GM18858 (cell line): Measurements from ENCODE around the gene PSG2.
"Not testable (repeated sequence)": the region's sequence is repeated elsewhere in the genome, so short reads cannot be mapped to it uniquely, and the experiment has no call there.

Experiments used
- ATAC-seq: cut with Tn5 transposase; IDR thresholded peaks from one replicate; pipeline ENCODE4 v1.9.1; 2021; ENCODE audit not compliant: unreplicated experiment

The PSG2 gene

DNA sequence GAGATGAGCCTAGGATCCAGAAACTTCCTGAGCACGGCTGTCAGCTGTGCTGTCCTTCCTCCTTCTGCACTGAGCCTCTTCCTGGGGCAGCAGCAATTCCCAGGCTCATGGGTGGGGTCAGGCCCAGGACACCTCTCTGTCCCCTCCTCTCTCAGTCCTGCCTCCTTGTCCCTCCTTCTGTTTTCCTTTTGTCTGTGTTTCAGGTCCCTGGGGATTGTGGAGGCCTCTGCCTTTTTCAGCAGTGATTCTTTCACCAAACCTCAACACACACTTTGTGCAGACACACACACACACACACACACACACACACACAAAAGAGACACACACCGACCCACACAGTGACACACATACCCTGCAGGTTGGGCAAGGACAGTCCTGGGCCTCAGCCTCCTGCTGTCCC, at the start of gene PSG2:
Gene PSG2, minus strand, starts transcription at position 101 of the 400 bp plus-strand sequence. CDS start 132 bp downstream, outside the sequence.
- ATAC-seq, result not testable (repeated sequence)

DNA sequence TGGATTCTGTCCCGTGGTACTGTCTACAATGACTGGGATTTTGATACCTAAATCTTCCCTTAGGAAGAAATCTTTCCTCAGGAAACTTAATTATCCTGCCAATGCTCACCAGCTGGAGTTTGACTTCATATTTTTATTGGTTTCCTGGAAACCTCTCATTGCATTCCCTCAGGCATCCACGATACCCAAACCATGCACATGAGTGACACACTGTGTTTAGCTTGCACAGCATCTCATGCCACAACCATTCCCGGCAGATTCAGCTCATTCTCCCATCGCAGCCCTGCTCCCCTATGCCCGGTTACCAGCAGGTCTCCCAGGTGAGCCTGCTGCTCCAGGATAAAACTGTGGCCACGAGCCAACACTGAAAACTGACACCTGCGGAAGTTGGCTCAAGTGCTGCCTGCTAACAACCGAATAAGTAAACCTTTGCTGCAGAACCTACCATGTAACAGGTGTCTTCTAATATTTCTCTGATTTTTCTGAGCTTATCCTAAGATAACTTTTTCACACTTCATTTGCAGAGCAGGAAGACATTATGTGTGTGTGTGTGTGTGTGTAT, 48.9 kb upstream of the PSG2 start:
- not testable (repeated sequence) for ATAC-seq

DNA sequence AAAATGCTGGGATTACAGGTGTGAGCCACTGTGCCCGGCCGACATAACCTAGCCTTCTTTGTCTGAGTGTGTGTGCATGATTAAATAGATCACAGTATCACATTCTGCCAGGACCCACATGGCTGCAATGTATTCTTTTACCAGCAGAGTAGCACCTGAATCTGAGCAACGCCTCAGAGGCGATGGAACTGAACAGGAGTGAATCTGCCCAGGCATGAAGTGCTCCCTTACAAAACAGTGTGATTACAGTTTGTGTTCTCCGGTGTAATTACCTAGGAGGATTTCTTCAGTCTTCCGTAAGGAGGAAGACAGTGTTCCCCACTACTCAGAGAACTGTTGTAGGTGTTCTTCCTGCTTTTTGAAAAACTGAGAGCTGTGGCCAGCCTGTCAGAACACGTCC, 46.7 kb upstream of the PSG2 start:
- ATAC-seq, result not testable (repeated sequence)

DNA sequence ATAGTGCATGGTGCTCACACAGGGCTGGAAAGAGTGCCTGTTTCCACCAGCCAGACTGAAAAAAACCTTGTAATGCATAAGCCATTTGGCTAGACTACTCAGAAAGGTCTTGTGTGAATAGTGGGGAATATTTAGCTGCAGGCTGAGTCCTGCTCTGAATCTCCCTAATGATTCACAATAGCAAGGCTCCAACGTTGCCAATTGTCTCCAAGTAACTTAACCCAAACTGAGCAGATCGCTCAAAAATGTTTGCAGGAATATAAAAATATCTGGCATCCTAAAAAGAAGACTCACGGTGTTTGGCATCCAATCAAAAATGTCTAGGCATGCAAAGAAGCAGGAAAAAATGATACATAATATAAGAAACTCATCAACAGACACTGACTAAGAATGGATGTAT, 44.8 kb upstream of the PSG2 start:
- not testable (repeated sequence) for ATAC-seq

DNA sequence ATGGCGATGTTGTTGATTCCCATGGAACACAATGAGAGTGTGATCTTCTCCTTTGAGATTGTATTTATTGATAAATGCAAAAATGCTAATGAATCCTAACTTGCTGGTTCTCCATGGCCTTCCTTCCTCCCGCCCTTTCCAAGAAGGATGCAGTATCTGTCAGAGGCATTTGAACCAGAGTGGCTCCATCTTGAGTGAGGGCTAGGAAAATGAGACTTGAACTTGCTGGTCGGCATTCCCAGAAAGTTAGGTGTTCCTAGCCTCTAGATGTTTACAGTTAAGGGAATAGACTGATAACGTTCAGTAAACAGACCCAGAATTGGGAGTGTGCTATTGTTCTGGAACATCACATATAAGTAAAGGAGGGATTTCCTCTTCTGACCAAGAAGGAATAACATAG, 44.2 kb upstream of the PSG2 start:
- no peak for ATAC-seq

DNA sequence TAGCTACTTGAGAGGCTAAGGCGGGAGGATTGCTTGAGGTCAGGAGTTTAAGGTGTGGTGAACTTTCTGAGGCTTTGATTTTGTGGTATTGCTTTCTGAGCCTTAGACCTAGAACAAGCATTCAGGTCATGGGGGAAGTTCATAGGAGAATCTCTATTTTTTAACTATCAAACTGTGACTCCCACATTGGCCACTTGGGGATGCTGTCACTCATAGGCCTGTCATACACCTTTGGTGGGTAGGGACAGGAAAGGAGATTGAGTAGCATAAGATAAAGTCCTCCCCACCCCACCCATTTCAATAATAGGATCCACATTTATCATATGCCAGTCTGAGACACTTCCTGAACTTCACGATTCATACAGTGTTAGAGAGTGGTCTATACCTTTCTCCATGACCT, 41.9 kb upstream of the PSG2 start:
- no peak for ATAC-seq

DNA sequence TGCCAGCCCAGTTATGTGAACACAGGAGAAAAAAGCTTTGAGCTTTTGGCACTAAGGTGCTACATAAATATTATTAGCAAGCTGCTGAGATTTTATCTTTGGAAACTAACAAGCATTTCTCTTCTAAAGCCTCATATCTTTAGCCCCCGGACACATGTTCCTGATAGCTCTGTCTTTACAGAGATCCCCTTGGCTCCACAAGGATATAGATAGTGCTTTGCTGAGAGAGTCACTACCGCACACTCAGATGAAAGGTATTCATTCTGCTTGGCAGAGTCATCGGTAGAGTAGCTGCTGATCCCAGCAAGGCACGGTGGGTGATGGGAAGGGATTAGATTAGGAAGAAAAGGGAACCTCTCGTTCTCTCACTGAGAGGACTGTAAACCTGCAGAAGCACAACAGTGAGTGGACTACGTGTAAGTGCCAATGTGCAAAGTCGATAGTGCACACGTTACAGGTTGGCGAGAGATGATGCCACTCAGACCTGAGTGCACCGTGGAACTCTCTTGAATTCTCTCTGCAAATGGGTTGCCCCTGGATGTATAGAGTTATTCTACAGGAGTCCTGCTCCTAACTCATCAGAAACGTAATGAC, 38.0 kb upstream of the PSG2 start:
- ATAC-seq, result not testable (repeated sequence)

DNA sequence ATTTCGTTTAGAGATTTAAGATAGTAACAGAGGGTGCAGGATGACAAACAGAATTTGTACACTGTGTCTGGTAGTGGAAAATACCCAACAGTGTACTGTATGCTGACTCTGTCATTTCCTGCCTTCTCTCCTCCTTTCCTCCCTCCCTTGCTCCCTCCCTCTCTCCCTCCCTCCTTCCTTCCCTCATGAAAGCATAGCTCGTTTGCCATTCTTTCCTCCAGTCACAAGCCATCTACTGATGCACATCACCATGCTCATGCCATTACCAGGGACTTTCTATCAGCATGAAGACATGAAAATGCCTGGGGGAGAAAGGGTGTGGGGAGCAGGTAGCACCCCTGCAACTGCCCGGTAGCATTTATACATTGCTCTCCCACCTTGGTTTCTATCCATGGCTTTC, 37.0 kb upstream of the PSG2 start:
- ATAC-seq, result not testable (repeated sequence)

DNA sequence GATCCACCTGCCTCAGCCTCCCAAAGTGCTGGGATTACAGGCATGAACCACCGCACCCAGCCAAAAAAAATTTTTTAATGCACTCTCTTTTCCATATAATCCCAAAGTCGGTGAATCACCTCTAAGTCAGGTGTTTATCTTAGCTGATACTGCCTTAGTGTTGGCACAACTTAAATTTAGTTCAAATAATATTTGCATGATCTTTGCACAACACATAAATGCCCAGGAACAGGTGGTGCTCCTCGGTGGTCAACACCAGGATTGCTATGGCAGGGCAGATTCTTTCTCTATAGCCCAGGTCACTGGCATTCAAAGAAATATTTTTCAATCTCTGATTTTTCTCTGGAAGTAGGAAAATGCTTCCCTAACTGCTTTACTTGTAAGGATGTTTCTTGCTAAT, 33.9 kb upstream of the PSG2 start:
- not testable (repeated sequence) for ATAC-seq

DNA sequence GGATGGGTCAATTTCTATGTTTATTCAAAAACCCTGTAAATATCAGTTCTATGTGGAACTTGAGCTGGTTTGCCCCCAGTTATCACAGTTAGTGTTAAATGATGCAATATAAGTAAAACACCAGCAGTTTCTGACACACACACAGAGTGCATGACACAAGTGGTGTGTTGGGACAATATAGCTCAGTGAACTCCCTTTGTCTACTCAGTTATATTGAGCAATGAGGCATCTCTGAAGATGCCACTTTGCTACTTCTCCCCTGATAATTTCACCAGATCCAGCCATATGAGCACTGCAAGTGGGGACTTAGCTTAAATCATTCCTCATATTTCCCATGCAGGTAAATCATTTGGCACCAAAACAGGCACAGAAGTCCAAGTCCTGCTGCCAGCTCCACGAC, 33.0 kb upstream of the PSG2 start:
- not testable (repeated sequence) for ATAC-seq

DNA sequence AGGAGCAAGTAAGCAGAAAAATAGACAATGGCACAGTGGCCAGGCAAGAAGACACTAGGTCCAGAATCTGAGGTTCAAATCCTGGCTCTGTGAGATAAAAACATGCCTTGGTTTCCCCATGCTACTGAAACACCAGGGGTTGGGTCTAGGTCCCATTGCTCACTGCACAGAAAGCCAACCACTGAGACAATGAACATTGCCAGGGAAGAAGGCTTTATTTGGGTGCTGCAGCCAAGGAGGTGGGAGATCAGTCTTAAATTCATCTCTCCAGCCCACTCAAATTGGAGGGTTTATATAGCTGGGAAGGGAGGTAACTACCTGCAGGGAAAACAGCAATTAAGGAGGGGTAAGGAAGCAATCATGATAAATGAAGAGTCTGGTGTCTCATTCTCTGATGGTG, 32.6 kb upstream of the PSG2 start:
- ATAC-seq, result not testable (repeated sequence)

DNA sequence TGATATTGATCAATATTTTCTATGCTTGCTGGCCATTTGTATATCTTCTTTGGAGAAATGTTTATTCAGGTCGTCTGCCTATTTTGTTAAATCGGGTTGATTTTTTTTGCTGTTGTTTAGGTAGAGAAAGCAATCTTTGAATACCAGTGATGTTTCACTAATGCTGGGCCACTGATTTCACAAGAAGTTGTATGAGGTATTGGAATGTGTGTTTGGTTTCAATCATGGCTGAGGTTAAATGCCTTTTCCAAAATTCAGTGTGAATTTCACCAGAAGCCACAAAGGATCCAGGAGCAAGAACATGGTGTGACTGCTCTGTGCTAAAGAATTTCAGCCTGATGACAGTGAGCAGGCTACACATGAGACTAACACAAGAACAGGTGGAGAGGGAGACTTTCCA, 32.1 kb upstream of the PSG2 start:
- ATAC-seq, result not testable (repeated sequence)

DNA sequence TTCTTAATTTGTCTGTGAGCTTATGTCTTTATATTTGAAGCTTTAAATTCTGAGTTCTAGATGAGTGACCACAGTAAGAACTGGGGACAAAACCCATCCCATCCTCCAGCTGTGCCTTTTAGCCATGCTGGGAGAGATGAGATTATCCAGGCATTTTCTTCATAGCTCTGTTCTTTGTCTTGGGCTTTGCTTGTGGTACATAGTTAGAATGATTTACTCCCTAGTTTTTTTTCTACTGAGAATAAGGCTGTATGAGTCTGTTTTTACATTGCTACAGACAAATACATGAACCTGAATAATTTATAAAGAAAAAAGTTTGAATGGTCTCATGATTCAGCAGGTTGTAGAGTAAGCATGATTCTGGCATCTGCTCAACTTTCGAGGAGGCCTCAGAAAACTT, 24.9 kb upstream of the PSG2 start:
- not testable (repeated sequence) for ATAC-seq

DNA sequence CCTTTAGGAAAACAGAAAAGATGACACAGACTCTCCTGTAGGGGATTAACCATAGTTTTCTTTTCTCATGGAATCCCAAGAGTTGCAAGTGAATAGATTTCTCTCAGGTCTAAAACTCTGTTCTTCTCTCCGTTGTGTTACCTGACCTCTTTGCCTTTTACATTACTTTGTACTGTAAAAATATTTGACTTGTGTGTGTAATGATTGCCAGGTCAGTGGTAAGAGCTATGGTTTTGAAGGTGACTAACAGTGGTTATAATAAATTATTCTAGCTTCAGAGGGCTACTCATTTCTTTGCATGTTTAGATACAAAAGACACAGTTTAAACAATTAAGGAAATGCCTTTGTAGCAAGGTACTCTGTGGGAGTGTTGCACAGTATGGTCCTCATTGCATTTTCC, 23.0 kb upstream of the PSG2 start:
- ATAC-seq, result no peak

DNA sequence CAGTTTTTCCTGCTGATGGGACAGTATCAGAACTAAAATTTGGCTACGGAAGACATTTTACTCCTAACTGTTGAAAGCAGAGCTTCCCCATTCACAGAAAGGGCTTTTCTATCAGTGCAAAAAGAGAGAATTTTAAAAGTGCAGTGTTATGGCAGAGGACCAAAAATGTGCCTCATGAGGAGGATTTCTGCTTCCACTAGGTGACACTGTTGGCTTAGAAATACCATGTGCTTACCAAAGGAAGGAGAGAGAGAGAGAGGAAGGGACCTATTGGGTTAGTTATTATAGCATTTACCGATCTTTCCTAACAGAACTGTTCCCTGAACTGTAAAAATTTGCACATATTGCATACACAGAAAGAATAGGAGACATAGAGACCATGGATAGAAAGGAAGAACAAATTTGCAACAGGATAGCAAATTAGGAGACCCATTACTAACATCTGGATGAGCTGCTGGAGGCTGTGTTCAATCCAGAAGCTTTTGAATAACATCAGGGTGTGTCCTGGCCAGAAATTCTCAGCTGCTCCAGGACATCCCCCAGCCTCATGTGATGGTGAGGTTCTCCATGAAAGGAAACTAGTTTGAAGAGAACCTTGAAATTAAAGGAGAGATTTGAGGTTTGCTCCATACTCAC, 21.8 kb upstream of the PSG2 start:
- not testable (repeated sequence) for ATAC-seq

DNA sequence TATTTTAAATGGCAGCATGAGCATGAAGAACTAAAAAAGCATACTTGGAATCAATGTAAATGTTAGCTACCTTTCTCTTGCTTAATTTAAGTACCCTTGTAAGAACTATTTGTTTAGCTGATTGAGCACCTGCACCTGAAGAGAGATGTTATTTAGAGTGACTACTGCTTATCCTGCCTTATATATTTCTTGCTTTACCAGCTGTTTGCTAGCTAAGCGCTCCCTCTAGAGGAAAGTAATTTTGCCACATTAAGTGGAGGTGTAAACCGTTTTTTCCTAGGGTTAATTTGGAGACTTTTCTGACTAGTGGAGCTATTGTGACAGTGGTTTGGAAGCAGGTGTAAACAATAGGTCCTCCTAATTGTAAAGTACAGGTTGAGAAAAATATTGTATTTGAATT, 19.4 kb upstream of the PSG2 start:
- no peak for ATAC-seq

DNA sequence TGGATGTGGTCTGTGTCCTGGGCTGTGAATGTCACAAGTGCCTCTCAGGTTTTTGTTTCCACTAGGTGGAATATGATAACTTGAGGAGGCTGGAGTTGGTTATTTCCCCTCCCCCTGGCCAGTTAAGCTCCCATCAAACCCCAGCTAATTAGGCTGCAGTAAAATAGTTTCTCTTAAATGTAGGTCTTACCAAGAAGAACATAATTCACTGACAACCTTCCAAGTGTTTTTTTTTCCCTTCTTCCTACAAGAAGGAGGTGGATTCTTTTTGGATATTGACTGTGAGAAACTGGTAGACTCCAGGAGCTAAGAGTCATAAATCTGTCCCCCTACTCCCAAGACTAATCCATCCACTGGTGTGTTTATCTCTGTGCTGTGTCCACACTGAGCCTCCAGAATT, 15.9 kb upstream of the PSG2 start:
- ATAC-seq, result not testable (repeated sequence)

DNA sequence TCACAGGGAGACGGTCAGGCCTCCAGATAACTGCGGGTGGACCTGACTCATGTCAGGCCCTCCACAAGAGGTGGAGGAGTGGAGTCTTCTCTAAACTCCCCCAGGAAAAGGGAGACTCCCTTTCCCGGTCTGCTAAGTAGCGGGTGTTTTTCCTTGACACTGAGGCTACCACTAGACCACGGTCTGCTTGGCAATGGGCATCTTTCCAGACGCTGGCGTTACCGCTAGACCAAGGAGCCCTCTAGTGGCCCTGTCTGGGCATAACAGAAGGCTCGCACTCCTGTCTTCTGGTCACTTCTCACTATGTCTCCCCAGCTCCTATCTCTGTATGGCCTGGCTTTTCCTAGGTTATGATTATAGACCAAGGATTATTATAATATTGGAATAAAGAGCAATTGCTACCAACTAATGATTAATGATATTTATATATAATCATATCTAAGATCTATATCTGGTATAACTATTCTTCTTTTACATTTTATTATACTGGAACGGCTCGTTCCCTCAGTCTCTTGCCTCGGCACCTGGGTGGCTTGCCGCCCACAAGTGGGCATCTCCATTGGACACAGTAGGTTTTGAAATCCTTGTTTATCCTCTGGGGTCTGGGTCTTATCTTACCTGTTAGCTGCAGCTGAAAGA, 5.3 kb upstream of the PSG2 start:
- ATAC-seq, result not testable (repeated sequence)

DNA sequence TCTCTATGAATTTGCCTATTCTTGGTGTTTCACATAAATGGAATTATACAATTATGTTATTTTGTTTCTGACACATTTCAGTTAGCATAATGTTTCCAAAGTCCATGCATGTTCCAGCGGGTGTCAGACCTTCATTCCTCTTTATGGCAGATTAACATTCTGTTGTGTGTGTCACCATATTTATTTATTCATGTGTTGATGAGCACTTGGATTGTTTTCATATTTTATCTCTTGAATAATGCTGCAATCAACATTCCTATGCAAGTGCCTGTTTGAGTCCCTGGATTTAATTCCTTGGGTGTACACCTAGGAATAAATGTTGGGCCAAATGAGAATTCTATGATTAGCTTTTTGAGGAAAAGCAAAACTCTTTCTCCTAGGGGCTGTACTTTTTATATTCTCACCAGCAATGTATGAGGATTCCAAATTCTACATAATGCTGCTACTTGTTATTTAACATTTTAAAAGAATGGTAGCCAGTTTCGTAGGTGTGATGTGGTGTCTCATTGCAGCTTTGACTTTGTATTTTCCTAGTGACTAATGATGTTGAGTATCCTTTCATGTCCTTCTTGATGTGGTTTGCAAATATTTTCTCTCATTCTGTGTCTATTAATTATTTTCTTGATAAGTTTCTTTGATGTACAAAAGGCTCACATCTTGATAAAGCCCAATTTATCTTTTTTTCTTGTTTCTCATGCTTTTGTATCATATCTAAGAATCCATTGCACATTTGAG, 3.5 kb upstream of the PSG2 start:
- ATAC-seq, result not testable (repeated sequence)

DNA sequence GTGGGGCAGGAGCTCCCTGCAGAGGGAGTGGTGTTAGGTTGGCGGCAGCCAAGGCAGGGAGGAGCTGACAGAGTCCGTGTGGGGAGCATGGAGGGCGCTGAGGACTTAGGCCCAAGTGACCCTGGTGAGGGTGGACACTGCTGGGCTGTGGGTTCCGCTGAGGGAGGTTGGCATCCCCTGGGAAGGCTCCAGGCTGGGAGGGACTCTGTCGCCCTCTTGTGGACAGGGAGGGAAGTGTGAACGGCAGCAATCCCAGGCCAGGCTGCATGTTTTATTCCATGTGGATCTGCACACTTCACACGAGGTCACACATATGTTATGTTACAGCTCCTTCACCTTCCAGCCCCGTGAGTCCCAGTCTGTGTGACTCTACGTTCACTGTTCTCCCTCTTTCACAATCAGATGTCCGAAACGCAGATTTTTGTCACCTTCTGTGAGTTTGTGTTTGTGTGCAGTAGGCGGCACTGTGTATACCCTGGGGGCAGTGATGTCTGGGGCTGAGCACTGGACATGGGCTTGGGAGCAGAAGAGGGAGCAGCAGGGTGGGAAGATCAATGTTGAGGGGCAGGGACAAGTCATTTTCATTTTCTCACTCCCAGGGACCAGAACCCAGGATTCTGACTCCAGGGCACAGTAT, 1.8 kb upstream of the PSG2 start:
- ATAC-seq, result not testable (repeated sequence)

DNA sequence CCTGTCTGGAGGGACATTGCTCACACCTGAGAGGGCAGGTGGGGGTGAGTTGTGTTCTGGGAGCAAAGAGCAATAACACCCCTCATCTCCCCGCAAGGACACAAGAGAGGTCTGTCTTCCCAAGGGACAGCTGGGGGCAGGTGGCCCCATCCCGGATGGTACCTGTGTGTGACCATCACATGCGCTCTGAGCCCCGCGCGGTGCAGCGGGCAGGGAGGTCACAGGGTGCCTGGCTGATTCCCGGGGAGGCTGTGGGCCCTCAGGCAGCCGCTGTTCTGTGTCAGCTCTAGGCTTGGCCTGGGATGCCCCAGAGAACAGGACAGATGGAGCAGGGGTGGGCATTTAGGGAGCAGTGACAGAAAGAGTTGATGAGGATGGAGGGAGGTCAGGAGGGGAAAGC, 1.2 kb upstream of the PSG2 start:
- ATAC-seq, result not testable (repeated sequence)
